Activated CD4-positive, alpha-beta memory T cell treated with anti-CD3 and anti-CD28 coated beads for 36 hours (primary cell): ENCODE data around the gene XRRA1. TPM values are rescaled to one million over a fixed set of nuclear protein-coding genes. Genes with fewer than 3 reads are reported as not detected.

Source experiments
- CTCF ChIA-PET: fragments of 350-600 bp; sonication (Branson Sonifier 250); formaldehyde crosslinking; loops from one replicate; lab custom pipeline; 2021; ENCODE audit warnings: antibody characterized with exemption, inconsistent platforms; lab: Charles Lee
- POLR2A ChIA-PET: fragments of 350-600 bp; sonication (Branson Sonifier 250); formaldehyde crosslinking; loops from one replicate; lab custom pipeline; 2021; ENCODE audit warnings: antibody characterized with exemption; lab: Charles Lee
- DNase-seq: peaks from one replicate; pipeline ENCODE4 v3.0.0-alpha.2; 2020
- H3K27ac Mint-ChIP-seq: one replicate; pipeline ENCODE4 v1.8.0; 2021; ENCODE audit warnings: mixed read lengths
- H3K27me3 Mint-ChIP-seq: one replicate; pipeline ENCODE4 v1.8.0; 2021; ENCODE audit warnings: mixed read lengths
- H3K36me3 Mint-ChIP-seq: one replicate; pipeline ENCODE4 v1.8.0; 2021; ENCODE audit warnings: mixed read lengths
- H3K4me1 Mint-ChIP-seq: one replicate; pipeline ENCODE4 v1.8.0; 2021; ENCODE audit warnings: low read depth, mixed read lengths
- H3K4me3 Mint-ChIP-seq: one replicate; pipeline ENCODE4 v1.8.0; 2021; ENCODE audit warnings: mild to moderate bottlenecking, mixed read lengths
- H3K9me3 Mint-ChIP-seq: one replicate; pipeline ENCODE4 v1.8.0; 2021; ENCODE audit warnings: mixed read lengths
- intact Hi-C: fragments of 100-400 bp; cut with micrococcal nuclease; formaldehyde crosslinking; loops from one replicate; pipeline ENCODE4 v1.15.1; 2023
- total RNA-seq, 2 experiments: library from RNA; stranded (reverse); gene quantifications; one replicate each; pipeline ENCODE4 v1.2.3, GENCODE V29; 2021

Gene XRRA1
- total RNA-seq, 2 experiments from 2014 or later, result 9.1 to 13.0 TPM

GRCh38 chr11:74948546-74948897, 369 bp downstream of the XRRA1 start:
- Mint-ChIP-seq H3K36me3 (peaks cover 18% of the 10 kb centered on the region), H3K4me1 (peaks cover 40% of the 10 kb centered on the region), H3K4me3 (peak overlapping the region; percentile 99), H3K9me3 (no peaks in the 10 kb centered on the region), H3K27me3 (no peaks in the 10 kb centered on the region), H3K27ac (peak overlapping the region; percentile 91)
- DNase-seq, result no peak
- CTCF ChIA-PET, result interaction anchor here (0.8 to 1.0 kb wide), 2 partner anchors 19 to 293 kb away, joined by 4 read pairs; no protein-coding TSS in a partner anchor
- intact Hi-C loops, result loop anchor here (2.0 kb wide), 2 partner anchors 16 to 404 kb away; no protein-coding TSS in a partner anchor
- POLR2A ChIA-PET, result interaction anchor here (0.8 to 1.4 kb wide), 4 partner anchors 36 to 74 kb away, joined by 3 to 8 read pairs (median 3); partner anchors contain the start of gene NEU3

- intact Hi-C loops, result no loop called here
- ChIA-PET POLR2A (interaction anchor here (1.0 kb wide), 1 partner anchor 16 kb away, joined by 3 read pairs; no protein-coding TSS in a partner anchor), CTCF (interaction anchor here (1.1 to 3.0 kb wide), 3 partner anchors 12 to 306 kb away, joined by 3 to 20 read pairs (median 4); no protein-coding TSS in a partner anchor)
- Mint-ChIP-seq H3K36me3 (peaks cover 6% of the 10 kb centered on the region), H3K27ac (peak overlapping the region; percentile 57), H3K9me3 (no peaks in the 10 kb centered on the region), H3K27me3 (no peaks in the 10 kb centered on the region), H3K4me1 (peaks cover 17% of the 10 kb centered on the region), H3K4me3 (no peak overlapping the region)
- DNase-seq, result no peak
Observed at GRCh38 chr11:74942073-74942759, 6.7 kb downstream of the XRRA1 start.

GRCh38 chr11:74941492-74941891, 7.4 kb downstream of the XRRA1 start:
- ChIA-PET POLR2A (no interaction called here), CTCF (interaction anchor here (3.0 kb wide), 1 partner anchor 12 kb away, joined by 20 read pairs; no protein-coding TSS in a partner anchor)
- no peak for DNase-seq
- H3K27ac Mint-ChIP-seq, result no peak overlapping the region
- intact Hi-C loops, result no loop called here
- no peaks in the 10 kb centered on the region for H3K27me3 Mint-ChIP-seq
- peaks cover 17% of the 10 kb centered on the region for H3K4me1 Mint-ChIP-seq
- H3K36me3 Mint-ChIP-seq, result peaks cover 6% of the 10 kb centered on the region
- H3K4me3 Mint-ChIP-seq, result no peak overlapping the region
- H3K9me3 Mint-ChIP-seq, result no peaks in the 10 kb centered on the region

- Mint-ChIP-seq H3K4me3 (no peak overlapping the region), H3K27ac (no peak overlapping the region), H3K4me1 (peaks cover 7% of the 10 kb centered on the region), H3K36me3 (peaks cover 16% of the 10 kb centered on the region), H3K27me3 (no peaks in the 10 kb centered on the region), H3K9me3 (no peaks in the 10 kb centered on the region)
- ChIA-PET POLR2A (no interaction called here), CTCF (interaction anchor here (0.6 to 1.3 kb wide), 3 partner anchors 94 to 639 kb away, joined by 3 to 5 read pairs (median 3); no protein-coding TSS in a partner anchor)
- intact Hi-C loops, result no loop called here
- no peak for DNase-seq
Observed at GRCh38 chr11:74937696-74938475, 11.0 kb downstream of the XRRA1 start.

- CTCF ChIA-PET, result interaction anchor here (1.0 to 1.3 kb wide), 3 partner anchors 95 to 312 kb away, joined by 3 to 5 read pairs (median 3); no protein-coding TSS in a partner anchor
- no peak overlapping the region for H3K27ac Mint-ChIP-seq
- peaks cover 6% of the 10 kb centered on the region for H3K4me1 Mint-ChIP-seq
Observed at GRCh38 chr11:74936976-74937375, 11.9 kb downstream of the XRRA1 start.

GRCh38 chr11:74936087-74936486, 12.8 kb downstream of the XRRA1 start:
- no peak for DNase-seq
- CTCF ChIA-PET, result interaction anchor here (1.0 to 1.3 kb wide), 2 partner anchors 96 to 306 kb away, joined by 3 to 5 read pairs; no protein-coding TSS in a partner anchor
- no peak overlapping the region for H3K4me3 Mint-ChIP-seq
- no peaks in the 10 kb centered on the region for H3K27me3 Mint-ChIP-seq
- peaks cover 6% of the 10 kb centered on the region for H3K4me1 Mint-ChIP-seq
- POLR2A ChIA-PET, result no interaction called here
- no peaks in the 10 kb centered on the region for H3K9me3 Mint-ChIP-seq
- intact Hi-C loops, result no loop called here
- peaks cover 12% of the 10 kb centered on the region for H3K36me3 Mint-ChIP-seq
- no peak overlapping the region for H3K27ac Mint-ChIP-seq

More at GRCh38 chr11:74936976-74937375, 11.9 kb downstream of the XRRA1 start:
- Mint-ChIP-seq H3K27me3 (no peaks in the 10 kb centered on the region), H3K36me3 (peaks cover 16% of the 10 kb centered on the region), H3K4me3 (no peak overlapping the region), H3K9me3 (no peaks in the 10 kb centered on the region)
- POLR2A ChIA-PET, result no interaction called here
- DNase-seq, result no peak
- intact Hi-C loops, result no loop called here

GRCh38 chr11:74935285-74935684, 13.6 kb downstream of the XRRA1 start:
- ChIA-PET POLR2A (no interaction called here), CTCF (no interaction called here)
- Mint-ChIP-seq H3K27me3 (no peaks in the 10 kb centered on the region), H3K4me3 (no peak overlapping the region), H3K27ac (no peak overlapping the region), H3K36me3 (peaks cover 10% of the 10 kb centered on the region), H3K4me1 (peaks cover 6% of the 10 kb centered on the region), H3K9me3 (no peaks in the 10 kb centered on the region)
- no peak for DNase-seq
- intact Hi-C loops, result no loop called here

GRCh38 chr11:74933765-74934164, 15.1 kb downstream of the XRRA1 start:
- Mint-ChIP-seq H3K36me3 (peaks cover 10% of the 10 kb centered on the region), H3K27ac (no peak overlapping the region)
- CTCF ChIA-PET, result interaction anchor here (7.2 kb wide), 1 partner anchor 316 kb away, joined by 58 read pairs; no protein-coding TSS in a partner anchor

GRCh38 chr11:74932797-74933196, 16.1 kb downstream of the XRRA1 start:
- no peaks in the 10 kb centered on the region for H3K9me3 Mint-ChIP-seq
- no peak overlapping the region for H3K27ac Mint-ChIP-seq
- ChIA-PET CTCF (interaction anchor here (1.0 to 8.8 kb wide), 6 partner anchors 90 to 317 kb away, joined by 3 to 75 read pairs (median 28); no protein-coding TSS in a partner anchor), POLR2A (interaction anchor here (0.6 to 0.9 kb wide), 2 partner anchors 170 to 338 kb away, joined by 3 to 4 read pairs; no protein-coding TSS in a partner anchor)
- H3K4me3 Mint-ChIP-seq, result no peak overlapping the region
- peak; percentile 29 for DNase-seq
- intact Hi-C loops, result loop anchor here (2.0 kb wide), 1 partner anchor 16 kb away; the partner anchor contains the start of genes SPCS2 and XRRA1
- peaks cover 10% of the 10 kb centered on the region for H3K36me3 Mint-ChIP-seq
- H3K4me1 Mint-ChIP-seq, result peaks cover 6% of the 10 kb centered on the region
- no peaks in the 10 kb centered on the region for H3K27me3 Mint-ChIP-seq

More at GRCh38 chr11:74933765-74934164, 15.1 kb downstream of the XRRA1 start:
- Mint-ChIP-seq H3K27me3 (no peaks in the 10 kb centered on the region), H3K4me3 (no peak overlapping the region), H3K9me3 (no peaks in the 10 kb centered on the region), H3K4me1 (peaks cover 6% of the 10 kb centered on the region)
- no peak for DNase-seq
- intact Hi-C loops, result loop anchor here (2.0 kb wide), 1 partner anchor 15 kb away; the partner anchor contains the start of genes SPCS2 and XRRA1
- POLR2A ChIA-PET, result no interaction called here

- H3K27ac Mint-ChIP-seq, result peak overlapping the region; percentile 69
- H3K9me3 Mint-ChIP-seq, result no peaks in the 10 kb centered on the region
- no peaks in the 10 kb centered on the region for H3K27me3 Mint-ChIP-seq
- H3K4me3 Mint-ChIP-seq, result no peak overlapping the region
- DNase-seq, result peak; percentile 39
- intact Hi-C loops, result loop anchor here (2.0 kb wide), 1 partner anchor 17 kb away; the partner anchor contains the start of genes SPCS2 and XRRA1
- ChIA-PET POLR2A (interaction anchor here (0.9 kb wide), 1 partner anchor 11 kb away, joined by 3 read pairs; no protein-coding TSS in a partner anchor), CTCF (interaction anchor here (0.7 to 8.8 kb wide), 9 partner anchors 91 to 318 kb away, joined by 3 to 75 read pairs (median 11); no protein-coding TSS in a partner anchor)
- H3K36me3 Mint-ChIP-seq, result peaks cover 10% of the 10 kb centered on the region
- H3K4me1 Mint-ChIP-seq, result peaks cover 6% of the 10 kb centered on the region
Observed at GRCh38 chr11:74932169-74932568, 16.7 kb downstream of the XRRA1 start.
